GM18526 (cell line): Measurements from ENCODE around the gene DLG1.

ENCODE experiments used
- POLR2A ChIP-seq: IDR thresholded peaks from 3 replicates; pipeline ENCODE4 v1.6.1; 2011; ENCODE audit not compliant: insufficient read length; ENCODE audit errors: extremely low read depth

DLG1 gene

GRCh38 chr3:197300361-197300760 lies 1.9 kb upstream of the DLG1 start:
- no peak for TF ChIP-seq POLR2A

GRCh38 chr3:197298945-197299854 lies 788 bp upstream of the DLG1 start:
- no peak for TF ChIP-seq POLR2A

GRCh38 chr3:197297476-197298340 lies 704 bp downstream of the DLG1 start:
- TF ChIP-seq POLR2A, result peak; percentile 55

- no peak for TF ChIP-seq POLR2A
Observed at GRCh38 chr3:197297002-197297401, 1.4 kb downstream of the DLG1 start.

GRCh38 chr3:197296545-197296944 lies 1.9 kb downstream of the DLG1 start:
- no peak for TF ChIP-seq POLR2A

GRCh38 chr3:197295871-197296270 lies 2.5 kb downstream of the DLG1 start:
- no peak for TF ChIP-seq POLR2A

- TF ChIP-seq POLR2A, result no peak
Observed at GRCh38 chr3:197293605-197294237, 4.7 kb downstream of the DLG1 start.

- no peak for TF ChIP-seq POLR2A
Observed at GRCh38 chr3:197292648-197293047, 5.8 kb downstream of the DLG1 start.

- TF ChIP-seq POLR2A, result no peak
Observed at GRCh38 chr3:197292083-197292646, 6.2 kb downstream of the DLG1 start.

GRCh38 chr3:197289726-197290125 lies 8.7 kb downstream of the DLG1 start:
- TF ChIP-seq POLR2A, result no peak

GRCh38 chr3:197286678-197287077 lies 11.7 kb downstream of the DLG1 start:
- TF ChIP-seq POLR2A, result no peak

GRCh38 chr3:197285557-197285956 lies 12.9 kb downstream of the DLG1 start:
- no peak for TF ChIP-seq POLR2A

GRCh38 chr3:197283045-197283444 lies 15.4 kb downstream of the DLG1 start:
- no peak for TF ChIP-seq POLR2A

GRCh38 chr3:197281849-197282248 lies 16.6 kb downstream of the DLG1 start:
- TF ChIP-seq POLR2A, result no peak

- no peak for TF ChIP-seq POLR2A
Observed at GRCh38 chr3:197280156-197280555, 18.3 kb downstream of the DLG1 start.
